D721Med (cell line): ENCODE data around the gene PCDH15.

ENCODE experiments used
- DNase-seq: peaks from one replicate; pipeline ENCODE4 v3.0.0; 2011; ENCODE audit warnings: low spot score; ENCODE audit not compliant: insufficient read length
- FAIRE-seq: peaks from 2 replicates; lab custom pipeline; 2011; peaks lifted over from hg19 to GRCh38; lab: Jason Lieb, UNC
- TF ChIP-seq, protein P1 (sequence below): IDR thresholded peaks from 2 replicates; pipeline ENCODE4 v1.5.1; 2012; ENCODE audit warnings: mild to moderate bottlenecking, control low read depth; ENCODE audit not compliant: insufficient read depth; ENCODE audit errors: missing control alignments

PCDH15 gene

DNA sequence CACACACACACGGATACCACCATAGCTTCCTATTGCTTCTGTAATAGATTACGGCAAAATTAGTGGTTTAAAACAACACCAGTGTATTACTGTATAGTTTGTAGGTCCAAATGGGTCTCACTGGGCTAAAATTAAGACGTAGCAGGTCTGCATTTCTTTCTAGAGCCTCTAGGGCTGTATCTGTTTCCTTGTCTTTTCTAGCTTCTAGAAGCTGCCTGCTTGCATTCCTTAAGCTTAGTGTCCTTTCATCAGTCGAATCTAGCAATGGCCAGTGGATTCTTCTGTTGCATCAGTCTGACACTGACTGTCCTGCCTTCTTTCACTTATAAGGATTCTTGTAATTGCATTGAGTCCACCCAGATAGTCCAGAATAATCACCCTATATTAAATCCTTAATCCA, 882.3 kb downstream of the PCDH15 start:
- TF ChIP-seq, protein P1, sequence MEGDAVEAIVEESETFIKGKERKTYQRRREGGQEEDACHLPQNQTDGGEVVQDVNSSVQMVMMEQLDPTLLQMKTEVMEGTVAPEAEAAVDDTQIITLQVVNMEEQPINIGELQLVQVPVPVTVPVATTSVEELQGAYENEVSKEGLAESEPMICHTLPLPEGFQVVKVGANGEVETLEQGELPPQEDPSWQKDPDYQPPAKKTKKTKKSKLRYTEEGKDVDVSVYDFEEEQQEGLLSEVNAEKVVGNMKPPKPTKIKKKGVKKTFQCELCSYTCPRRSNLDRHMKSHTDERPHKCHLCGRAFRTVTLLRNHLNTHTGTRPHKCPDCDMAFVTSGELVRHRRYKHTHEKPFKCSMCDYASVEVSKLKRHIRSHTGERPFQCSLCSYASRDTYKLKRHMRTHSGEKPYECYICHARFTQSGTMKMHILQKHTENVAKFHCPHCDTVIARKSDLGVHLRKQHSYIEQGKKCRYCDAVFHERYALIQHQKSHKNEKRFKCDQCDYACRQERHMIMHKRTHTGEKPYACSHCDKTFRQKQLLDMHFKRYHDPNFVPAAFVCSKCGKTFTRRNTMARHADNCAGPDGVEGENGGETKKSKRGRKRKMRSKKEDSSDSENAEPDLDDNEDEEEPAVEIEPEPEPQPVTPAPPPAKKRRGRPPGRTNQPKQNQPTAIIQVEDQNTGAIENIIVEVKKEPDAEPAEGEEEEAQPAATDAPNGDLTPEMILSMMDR, result no peak
- no peak for FAIRE-seq
- no peak for DNase-seq

DNA sequence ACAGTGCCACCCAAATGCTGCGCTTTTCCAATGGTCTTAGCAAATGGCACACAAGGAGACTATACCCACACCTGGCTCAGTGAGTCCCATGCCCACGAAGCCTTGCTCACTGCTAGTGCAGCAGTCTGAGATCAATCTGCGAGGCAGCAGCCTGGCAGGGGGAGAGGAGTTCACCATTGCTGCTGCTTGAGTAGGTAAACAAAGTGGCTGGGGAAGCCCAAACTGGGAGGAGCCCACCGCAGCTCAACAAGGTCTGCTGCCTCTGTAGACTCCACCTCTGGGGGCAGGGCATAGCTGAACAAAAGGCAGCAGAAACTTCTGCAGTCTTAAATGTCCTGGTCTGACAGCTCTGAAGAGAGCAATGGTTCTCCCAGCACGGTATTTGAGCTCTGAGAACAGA, 891.2 kb downstream of the PCDH15 start:
- DNase-seq (no peak), FAIRE-seq (no peak)
- TF ChIP-seq, protein P1, result no peak

- TF ChIP-seq, protein P1, result no peak
- DNase-seq (no peak), FAIRE-seq (no peak)
Measured at GRCh38 chr10:53904506-53905241, 896.4 kb downstream of the PCDH15 start.

DNA sequence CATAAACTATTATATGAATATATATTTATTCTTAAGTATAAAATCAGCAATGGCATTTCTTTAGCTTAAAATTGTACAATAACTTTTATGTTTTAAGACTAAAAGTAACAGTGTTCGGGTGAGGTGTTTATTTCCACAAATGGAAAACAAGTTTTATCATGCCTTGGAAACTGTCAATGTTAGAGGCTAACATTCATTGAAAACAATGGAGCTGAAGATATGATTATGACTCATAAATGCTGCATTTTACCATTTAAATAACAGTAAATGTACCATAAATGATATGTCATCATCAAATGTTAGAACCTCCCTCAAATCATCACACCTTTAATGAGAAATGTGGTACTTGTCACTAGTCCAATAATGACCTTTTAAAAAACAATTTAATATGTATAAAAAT, 897.3 kb downstream of the PCDH15 start:
- FAIRE-seq (no peak), DNase-seq (no peak)
- TF ChIP-seq, protein P1, result no peak

GRCh38 chr10:53899463-53900160, 901.4 kb downstream of the PCDH15 start:
- TF ChIP-seq, protein P1, result no peak
- FAIRE-seq (no peak), DNase-seq (no peak)

DNA sequence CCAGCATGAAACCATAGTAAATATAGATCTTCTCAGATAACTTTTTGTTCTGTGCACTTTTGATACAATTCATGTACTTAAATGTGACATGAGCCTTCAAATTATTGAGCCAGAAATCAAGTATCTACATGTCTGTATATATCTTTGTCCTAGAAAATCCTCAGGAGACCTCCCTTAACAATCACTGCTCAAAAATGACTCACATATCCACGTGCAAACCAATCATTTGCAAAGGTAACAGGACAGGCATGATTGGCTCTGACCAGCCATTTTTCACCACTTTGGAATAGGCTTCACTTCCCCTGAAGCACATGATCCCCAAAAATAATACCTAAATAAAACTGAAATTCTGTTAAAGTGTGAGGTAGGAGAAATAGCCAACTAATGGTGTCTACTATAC, 902.5 kb downstream of the PCDH15 start:
- FAIRE-seq (no peak), DNase-seq (no peak)
- TF ChIP-seq, protein P1, result no peak

GRCh38 chr10:53894145-53894544, 906.9 kb downstream of the PCDH15 start:
- no peak for FAIRE-seq
- TF ChIP-seq, protein P1, result no peak

More at GRCh38 chr10:53894145-53894544, 906.9 kb downstream of the PCDH15 start:
- no peak for DNase-seq
